GM18873 (cell line): ENCODE data around the gene GHRHR.

Source experiments
- ATAC-seq: cut with Tn5 transposase; IDR thresholded peaks from one replicate; pipeline ENCODE4 v1.9.1; 2021; ENCODE audit warnings: mild to moderate bottlenecking, moderate library complexity, moderate number of reproducible peaks; ENCODE audit not compliant: unreplicated experiment, low FRiP score

Gene GHRHR

DNA sequence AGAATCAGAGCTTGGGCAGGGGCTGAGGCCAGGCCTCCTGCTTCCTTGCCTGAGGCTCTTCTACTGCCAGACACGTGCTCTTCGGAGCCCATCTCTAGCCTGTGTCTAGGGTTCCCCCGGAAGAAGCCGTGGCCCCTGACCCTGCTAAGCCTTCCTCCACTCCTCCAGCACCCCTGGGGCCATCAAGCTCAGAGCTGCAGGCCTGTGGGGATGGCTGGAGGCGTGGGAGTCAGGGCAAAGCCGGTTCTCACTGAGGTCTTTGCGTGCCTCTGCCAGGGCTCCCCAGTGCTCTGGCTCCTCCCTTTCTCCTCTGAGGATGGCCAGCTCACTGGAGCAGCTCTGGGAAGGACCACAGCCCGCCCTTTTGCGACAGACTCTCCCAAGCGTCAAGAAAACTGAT, 34.4 kb downstream of the GHRHR start:
- ATAC-seq, result no peak

DNA sequence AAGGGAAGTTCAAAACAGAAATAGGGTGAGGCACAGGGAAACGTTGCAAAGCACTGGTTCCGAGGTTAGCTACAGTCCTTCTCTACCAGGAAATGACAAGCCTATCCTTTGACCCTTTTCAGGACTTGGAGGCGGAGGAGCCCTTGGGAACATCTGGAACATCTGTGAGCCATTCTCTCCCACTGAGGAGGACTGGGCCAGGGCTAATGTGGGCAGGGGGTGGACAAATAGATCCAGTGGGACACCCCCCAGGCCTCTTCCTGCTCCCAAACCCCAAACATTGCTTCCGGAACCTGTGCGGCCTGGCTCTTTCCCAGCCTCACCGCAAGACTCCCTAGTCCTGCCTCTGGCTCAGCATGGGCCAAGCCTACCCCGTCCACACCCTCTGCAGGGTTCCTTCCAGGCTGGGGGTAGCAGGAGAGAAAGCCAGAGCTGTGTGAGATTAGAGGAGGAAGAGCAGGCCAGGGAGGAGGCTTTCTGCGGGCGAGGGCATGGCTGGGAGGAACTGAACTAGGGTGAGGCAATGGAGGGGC, 36.5 kb downstream of the GHRHR start:
- ATAC-seq, result no peak

DNA sequence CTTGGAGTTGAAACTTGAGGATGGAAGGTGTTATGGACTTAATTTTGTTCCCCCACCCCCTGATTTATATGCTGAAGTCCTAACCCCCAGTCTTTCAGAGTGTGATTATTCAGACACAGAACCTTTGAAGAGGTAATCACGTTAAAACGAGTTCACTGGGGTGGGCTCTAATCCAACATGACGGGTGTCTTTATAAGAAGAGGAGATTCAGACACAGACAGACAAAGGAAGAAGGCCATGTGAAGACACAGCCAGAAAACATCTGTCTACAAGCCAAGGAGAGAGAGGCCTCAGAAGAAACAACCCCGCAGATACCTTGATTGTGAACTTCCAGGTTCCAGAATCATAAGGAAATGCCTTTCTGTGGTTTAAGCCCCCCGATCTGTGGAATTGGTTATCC, 37.0 kb downstream of the GHRHR start:
- no peak for ATAC-seq

DNA sequence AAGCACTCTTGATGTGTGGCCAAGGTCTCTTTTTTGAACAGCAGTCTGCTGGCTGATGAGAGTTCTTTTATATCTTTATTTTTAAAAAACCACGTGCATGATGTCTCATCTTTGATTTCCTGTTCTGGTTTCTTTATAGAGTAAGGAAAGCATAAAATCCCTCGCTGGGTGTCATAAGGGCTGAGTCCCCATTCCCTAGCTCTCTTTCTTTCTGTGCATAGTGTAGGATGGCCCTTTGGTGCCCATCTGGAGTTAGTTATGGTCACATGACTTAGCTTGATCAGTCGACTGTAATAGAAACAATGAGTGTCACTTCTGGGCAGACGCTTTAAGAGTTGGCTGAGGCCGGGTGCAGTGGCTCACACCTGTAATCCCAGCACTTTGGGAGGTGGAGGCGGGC, 38.5 kb downstream of the GHRHR start:
- no peak for ATAC-seq

DNA sequence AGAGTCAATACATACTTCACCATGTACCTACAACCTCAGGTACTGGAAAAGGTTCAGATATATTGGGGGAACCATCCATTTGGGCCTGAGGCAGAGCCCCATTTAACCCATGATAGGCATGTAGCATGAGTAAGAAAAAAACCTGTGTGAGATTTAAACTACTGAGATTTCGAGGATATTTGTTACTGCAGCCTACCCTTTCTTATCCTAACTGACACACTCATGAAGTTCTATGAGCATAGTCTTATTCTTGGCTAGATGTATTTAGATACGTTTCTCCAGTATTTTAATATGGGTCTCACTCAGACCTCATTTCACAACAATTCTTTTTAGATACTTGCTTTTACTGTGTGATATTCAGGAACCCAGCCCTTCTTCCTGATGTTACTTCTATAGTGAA, 39.3 kb downstream of the GHRHR start:
- ATAC-seq, result no peak

DNA sequence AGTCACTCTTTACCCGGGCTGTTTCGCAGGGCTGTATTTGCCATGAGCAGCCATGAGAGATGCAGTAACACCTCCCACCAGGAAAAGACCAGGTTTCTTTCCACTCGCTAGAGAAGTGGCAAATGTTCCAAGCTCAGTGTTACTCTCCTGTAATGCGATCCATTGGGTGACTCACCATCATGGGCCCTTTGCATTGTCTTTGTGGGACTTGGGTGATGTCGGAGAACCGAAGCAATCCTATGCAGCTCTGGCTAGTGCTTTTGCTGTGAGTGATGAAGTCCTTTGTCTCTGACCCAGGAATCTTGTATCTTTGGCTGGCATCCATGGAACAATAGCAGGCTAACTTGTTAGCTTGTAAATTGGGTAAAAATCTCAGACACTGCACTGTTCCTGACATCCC, 40.0 kb downstream of the GHRHR start:
- no peak for ATAC-seq

DNA sequence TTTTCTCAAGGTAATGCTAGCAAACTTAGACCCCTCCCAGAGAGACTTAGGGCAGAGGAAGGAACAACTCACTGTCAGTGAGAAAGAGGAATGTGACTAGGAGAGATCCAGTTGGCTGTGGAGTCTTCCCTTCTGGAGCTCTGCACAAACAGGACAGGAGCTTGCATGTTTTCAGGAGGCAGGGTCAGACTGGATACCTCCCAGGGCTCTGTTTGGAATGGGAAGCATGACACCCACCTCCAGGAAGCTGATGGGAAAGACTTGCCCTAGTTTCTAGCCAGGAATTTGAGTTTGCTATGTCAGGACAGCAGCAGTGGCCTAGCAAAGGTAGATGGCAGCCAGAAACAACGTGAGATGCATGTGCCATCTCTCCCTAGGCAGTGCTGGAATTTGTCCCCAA, 40.6 kb downstream of the GHRHR start:
- ATAC-seq, result no peak

DNA sequence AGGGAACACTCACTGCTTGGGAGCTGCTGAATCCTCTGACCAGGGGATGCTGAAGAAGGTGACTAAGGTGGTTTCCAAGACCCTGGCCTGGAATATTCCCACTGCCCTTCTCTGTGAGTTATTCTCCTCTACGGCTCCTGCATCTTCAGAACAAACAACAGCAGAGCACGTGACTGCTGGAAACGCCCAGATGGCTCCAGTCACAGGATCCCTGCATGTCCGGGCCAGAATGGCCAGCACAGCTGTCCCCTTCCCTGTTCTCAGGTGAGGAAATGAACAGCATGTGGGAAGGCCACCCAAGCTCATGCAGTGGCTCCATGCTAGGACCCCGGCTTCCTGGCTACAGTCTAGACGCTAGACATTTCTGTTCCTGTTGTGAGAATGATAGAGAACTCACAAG, 43.1 kb downstream of the GHRHR start:
- no peak for ATAC-seq

DNA sequence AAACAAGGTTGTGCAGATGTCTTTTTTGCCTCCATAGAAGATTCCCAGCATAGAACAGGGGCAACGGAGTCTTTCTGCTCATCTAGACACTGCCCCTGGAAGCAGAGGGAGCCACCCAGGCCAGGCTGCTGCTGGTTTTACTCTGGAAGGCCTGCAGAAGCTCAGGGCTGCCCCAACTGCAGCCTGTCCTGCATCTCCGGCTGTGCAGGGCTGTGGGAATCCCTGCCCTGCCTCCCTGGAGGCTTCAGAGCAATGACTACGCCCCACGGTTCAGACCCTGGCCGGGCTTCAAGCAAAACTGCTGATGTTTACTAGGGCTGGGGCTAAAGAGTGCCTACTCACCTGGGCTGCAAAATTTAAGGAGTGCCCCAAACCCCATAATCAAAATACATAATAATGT, 43.9 kb downstream of the GHRHR start:
- no peak for ATAC-seq

DNA sequence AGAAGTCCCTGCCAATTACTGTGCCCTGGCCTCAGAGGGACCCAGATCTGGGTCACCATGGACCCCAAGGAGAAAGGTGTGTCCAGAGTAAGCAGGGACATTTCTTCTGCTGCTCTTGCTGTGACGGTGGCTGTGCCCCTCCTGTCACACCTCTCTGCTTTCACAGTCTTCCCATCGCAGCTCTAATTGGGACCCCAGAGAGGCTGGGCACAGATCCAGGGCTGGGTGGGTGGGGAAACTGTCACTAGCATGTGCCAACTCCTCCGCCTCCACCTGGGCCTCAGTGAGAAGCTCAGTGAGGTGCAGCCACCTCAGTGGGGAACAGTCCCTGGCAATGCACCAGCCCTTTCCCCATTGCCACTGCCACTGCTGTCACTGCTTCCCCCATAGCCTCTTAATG, 51.1 kb downstream of the GHRHR start:
- no peak for ATAC-seq

DNA sequence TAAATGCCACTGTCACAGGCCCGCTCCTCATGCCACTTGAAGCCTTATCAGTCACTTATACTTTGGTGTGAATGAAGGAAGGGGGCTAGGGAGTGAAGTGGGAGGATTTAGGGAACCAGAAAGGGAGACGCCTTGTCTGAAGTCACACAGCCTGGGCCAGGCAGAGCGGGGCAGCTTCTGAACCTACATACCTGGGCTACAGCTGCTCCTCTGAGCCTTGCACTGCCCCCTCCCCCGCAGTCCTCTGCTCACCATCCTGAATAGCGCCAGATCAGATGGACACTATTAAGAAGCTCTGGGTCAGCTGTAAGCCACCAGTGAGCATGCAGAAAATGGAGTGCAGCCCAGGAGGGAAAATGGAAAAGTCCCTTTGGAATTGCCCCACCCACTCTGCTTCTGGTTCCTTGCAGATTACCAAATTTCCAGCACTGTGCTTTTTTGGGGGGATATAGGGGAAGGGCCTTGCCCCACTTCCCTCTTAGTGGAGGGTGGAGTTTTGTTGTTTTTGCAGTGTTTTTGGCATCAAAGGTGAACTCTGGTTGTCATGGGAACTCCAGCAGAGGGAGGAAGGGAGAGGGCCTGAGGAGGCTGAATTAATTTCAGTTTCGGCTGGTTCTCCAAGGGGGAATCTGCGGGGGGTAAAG, 53.4 kb downstream of the GHRHR start:
- ATAC-seq, result no peak

DNA sequence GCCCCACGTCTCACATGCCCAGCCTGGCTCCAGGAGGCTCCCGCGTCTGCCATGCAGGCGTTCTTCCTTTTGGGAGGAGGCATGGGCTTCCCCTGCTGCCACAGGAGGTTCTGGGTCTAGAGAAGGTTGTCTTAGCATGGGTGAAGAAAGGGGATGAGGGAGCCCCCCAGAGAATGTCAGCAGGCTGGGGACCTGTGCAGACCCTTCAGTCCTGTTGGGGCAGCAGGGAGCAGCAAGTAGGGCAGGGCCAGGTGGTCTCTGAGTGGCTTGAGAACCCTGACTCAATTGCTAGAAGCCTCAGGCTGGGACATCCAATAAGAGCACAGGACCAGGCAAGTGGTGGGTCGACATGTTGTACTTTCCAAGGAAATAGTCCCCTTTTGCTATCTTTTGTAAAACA, 54.0 kb downstream of the GHRHR start:
- ATAC-seq, result no peak

DNA sequence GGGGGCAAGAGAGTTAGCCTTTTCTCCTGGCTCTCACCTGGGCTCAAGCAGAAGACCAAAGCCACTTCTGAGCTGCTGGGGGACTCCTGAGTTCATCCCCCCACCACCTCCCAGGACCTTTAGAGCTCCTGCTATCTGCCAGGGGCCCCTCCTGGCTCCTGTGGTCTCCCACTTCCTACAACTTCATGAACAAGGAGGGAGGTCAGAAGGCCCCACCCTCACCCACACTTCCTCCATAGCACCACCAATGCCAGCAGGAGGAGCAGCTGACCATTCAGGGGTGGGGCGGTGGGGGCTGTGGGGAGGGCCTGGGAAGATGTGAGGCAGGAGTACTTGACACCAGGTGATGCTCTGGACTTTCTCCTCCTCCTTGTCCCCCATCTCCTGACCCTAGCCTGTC, 55.8 kb downstream of the GHRHR start:
- no peak for ATAC-seq

DNA sequence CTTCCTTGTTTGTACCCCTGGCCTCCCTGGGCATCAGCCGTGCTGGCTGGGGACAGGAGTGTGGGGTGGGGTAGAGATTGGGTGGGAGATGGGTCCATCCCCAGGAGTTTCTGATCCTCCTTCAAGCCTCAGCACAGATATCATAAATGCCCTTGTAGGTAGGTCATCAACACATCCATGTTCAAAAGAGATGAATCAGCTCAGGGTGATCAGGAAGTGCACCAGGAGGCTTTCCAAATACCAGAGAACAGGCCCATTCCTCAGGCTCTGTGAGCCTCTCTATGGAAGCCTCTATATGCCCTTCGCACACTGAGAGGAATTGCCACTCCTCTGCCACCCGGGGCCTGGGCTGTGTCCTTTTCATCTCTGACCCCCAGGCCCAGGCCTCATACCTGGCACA, 56.4 kb downstream of the GHRHR start:
- ATAC-seq, result no peak

DNA sequence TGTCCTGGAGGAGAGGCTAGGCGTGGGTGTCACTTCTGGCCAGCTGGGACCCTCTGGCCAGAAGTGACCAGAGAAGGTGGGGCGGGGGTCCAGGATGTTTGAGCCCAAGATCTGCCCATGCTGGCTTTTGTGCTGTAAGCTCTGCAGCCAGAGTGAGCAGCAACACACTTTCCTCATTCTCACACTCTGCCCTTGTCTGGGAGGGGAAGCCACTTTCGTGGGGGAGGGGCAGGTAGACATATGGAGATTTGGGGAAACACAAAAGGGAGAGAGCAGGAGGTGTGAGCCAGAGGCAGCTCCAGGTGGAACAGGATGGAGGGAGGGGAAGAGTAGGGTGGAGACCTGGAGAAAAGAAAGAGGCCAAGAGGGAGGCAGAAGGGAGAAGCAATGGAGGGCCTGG, 56.9 kb downstream of the GHRHR start:
- no peak for ATAC-seq

DNA sequence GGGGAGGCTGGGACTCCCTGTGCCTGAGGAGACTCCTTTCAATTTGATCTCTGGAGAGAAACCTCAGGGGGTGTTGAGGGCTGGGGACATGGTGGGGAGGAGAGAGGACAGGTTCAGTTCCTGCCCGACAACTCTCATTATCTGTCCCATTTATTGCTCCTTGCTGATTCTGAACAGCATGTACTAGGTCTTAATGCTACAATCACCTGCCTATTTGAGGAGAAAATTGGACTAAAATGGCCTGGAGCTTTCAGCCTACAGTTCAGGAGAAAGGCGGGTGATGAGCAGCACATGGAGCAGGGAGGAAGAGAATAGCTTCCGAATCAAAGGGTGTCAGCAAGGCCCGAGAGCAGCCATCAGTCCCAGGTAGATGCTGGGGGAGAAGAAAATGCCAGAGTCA, 58.4 kb downstream of the GHRHR start:
- ATAC-seq, result no peak

DNA sequence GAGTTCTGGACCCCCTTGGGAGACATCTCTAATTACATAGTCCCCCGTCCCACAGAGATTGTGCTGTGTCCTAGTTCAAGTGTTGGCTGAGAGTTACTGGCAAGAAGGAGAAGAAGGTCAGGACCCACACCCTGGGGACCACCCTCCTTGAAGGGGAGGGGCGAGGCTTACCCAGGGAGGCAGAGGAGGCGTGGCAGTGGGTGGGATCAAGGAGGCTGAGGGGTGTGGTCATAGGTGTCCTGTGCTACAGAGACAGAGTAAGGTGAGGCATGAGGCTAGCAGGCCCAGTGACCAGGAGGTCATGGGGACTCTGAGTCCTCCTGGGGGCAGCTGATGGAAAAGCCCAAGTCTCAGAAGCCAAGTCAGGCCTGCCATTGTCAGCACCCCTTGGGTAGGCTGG, 59.0 kb downstream of the GHRHR start:
- ATAC-seq, result no peak

DNA sequence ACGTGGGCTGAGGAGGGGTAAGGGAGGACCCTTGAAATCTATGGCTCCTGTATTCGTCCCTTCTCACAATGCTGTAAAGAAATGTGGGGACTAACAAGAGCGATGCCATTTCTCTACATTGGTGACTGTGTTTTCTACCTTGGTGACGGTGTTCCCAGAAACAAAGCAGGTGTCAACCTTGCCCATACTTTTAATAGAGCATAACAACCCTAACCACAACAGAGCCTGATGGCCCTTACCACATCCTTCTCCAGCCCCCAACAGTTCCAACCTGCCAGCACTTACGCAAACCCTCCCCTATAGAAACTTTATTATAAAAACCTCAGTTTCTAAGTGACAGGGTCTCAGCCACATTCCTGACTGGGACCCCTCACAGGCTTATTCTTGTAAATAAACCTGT, 60.1 kb downstream of the GHRHR start:
- ATAC-seq, result no peak

DNA sequence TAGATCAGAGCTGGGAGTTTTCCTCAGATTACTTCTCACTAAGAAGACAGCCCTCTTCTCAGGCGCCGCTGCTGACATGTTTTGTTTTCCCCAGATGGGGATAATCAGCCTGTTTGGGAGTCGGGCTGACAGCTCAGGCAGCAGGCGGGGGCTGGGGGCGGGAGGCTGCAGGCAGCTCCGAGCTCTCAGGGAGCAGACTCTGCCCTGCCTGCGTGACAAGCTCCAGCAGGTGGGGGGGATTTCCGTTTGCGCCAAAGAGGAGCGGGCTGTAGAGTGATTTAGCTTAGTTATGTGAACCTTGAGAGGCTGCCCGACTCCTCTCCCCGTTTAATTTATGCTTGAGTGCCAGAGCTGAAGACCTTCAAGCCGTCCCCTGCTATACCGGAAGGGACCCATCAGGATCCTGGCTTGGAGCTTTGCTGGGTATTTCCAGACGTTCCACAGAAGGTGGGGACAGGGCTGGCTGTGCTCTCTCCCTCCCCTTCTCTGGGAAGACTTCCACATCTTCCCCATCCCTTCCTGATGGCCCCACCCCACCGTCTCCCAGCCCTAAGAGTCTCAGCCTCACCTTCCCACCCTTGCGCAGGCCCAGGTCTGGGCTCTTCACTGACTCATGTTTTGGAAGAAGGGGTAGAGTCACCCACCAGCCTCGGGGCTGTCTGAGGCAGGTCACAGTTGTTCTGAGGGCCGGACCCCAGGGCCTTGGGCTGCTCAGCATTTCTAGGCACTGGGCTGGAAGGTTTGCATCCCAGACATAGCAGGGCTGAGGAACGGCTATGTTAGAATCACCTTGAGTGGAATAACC, 63.6 kb downstream of the GHRHR start:
- no peak for ATAC-seq

DNA sequence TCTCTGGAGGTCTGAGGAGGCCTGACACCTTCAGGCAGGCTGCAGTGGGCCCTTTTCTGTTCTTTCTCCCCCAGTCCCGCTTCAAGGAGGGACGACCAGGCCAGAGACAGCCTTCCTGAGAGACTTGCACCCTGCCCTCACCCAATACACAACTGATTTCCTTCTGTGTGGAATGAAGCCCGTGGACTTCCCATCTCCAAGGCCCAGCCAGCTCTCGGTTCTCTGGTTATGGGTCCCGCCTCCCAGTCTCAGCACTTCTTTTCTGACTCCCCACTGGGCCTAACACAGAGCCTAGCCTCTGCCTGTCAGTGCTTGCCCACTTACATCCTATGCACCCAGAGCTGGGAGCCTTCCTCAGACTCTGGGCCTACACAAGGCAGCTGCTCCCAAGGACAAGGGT, 64.3 kb downstream of the GHRHR start:
- no peak for ATAC-seq

DNA sequence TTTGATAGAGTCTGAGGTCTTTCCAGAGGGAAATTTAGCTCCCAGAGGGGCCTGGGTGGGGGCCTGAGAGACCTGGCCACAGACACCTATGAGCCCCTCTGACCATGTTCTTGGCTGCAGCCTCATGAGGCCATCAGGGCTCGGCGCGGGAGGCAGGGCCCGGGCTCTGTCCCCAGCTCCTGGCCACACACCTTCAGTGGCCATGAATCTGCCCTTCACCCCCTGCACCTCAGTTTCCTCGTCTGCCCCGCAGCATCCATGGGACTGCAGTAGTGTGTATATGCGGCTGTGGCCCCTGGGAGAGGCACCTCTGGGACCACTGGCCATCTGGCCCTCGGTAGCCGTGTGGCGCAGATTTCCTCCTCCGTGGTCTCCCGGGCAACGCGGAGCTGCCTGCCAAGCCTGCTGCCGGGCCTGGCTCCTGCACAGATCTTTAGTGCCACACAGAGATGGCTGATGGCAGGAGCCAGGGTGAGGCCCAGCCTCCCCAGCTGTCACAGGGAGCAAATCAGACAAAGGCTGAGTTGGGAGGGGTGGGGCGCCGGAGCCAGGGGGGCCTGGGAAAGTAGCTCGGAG, 64.8 kb downstream of the GHRHR start:
- no peak for ATAC-seq
